Measurements from ENCODE around the gene ARHGEF10L. TPM values are rescaled to one million over a fixed set of nuclear protein-coding genes. Genes with fewer than 3 reads are reported as not detected.

ARHGEF10L gene
- total RNA-seq, 1 experiment from 2014 or later: 11.2 TPM

- Histone ChIP-seq H3K27me3 (ENCODE audit: low read length) (no peaks in the 10 kb centered on the region), H3K9me2 (replicated peaks; ENCODE audit: low read length) (no peaks in the 10 kb centered on the region), H2AFZ (ENCODE audit: low read length) (no peak overlapping the region), H3K27ac (ENCODE audit: low read length) (no peak overlapping the region), H3K36me3 (ENCODE audit: low read depth, low read length) (no peaks in the 10 kb centered on the region), H3K9ac (ENCODE audit: low read length) (no peak overlapping the region), H3K9me3 (ENCODE audit: low read length) (no peaks in the 10 kb centered on the region), H3F3A (ENCODE audit: low read length, unreplicated experiment) (no peaks in the 10 kb centered on the region), H3K4me3 (ENCODE audit: low read length) (no peak overlapping the region), H4K20me1 (ENCODE audit: low read length) (no peaks in the 10 kb centered on the region), H3K4me2 (ENCODE audit: low read length) (no peak overlapping the region), H3K4me1 (ENCODE audit: insufficient read depth, low read length) (no peaks in the 10 kb centered on the region), H3K79me2 (ENCODE audit: low read length) (no peaks in the 10 kb centered on the region)
- DNase-seq: no peak
- intact Hi-C loops (cut with micrococcal nuclease): no loop called here
- ATAC-seq: no peak
- BruUV-seq (replicated peaks): no TSS peak
- ChIA-PET POLR2A (ENCODE audit: unreplicated experiment) (no interaction called here), CTCF (interaction anchor here (0.6 kb wide), 1 partner anchor 19 kb away, joined by 3 read pairs; no protein-coding TSS in a partner anchor)
- no peak for TF ChIP-seq CTCF (conservative IDR thresholded peaks at IDR 0.05; ENCODE audit: low read depth, low read length)
Observed at GRCh38 chr1:17679856-17680255, 140.4 kb downstream of the ARHGEF10L start.

- no peaks in the 10 kb centered on the region for H3K9me2 ChIP-seq (replicated peaks; ENCODE audit: low read length)
- no peaks in the 10 kb centered on the region for H3K36me3 ChIP-seq (ENCODE audit: low read depth, low read length)
- intact Hi-C loops (cut with micrococcal nuclease): no loop called here
- BruUV-seq (replicated peaks): no TSS peak
- H3F3A ChIP-seq (ENCODE audit: low read length, unreplicated experiment): no peaks in the 10 kb centered on the region
- CTCF ChIA-PET: interaction anchor here (0.6 kb wide), 1 partner anchor 19 kb away, joined by 3 read pairs; no protein-coding TSS in a partner anchor
- no peaks in the 10 kb centered on the region for H3K79me2 ChIP-seq (ENCODE audit: low read length)
- DNase-seq (no peak), ATAC-seq (no peak)
- H3K4me2 ChIP-seq (ENCODE audit: low read length): no peak overlapping the region
- no peak overlapping the region for H3K4me3 ChIP-seq (ENCODE audit: low read length)
- no peak overlapping the region for H2AFZ ChIP-seq (ENCODE audit: low read length)
- POLR2A ChIA-PET (ENCODE audit: unreplicated experiment): no interaction called here
- no peak overlapping the region for H3K9ac ChIP-seq (ENCODE audit: low read length)
- H3K27ac ChIP-seq (ENCODE audit: low read length): no peak overlapping the region
- no peaks in the 10 kb centered on the region for H3K9me3 ChIP-seq (ENCODE audit: low read length)
- no peaks in the 10 kb centered on the region for H3K4me1 ChIP-seq (ENCODE audit: insufficient read depth, low read length)
- no peaks in the 10 kb centered on the region for H3K27me3 ChIP-seq (ENCODE audit: low read length)
- no peaks in the 10 kb centered on the region for H4K20me1 ChIP-seq (ENCODE audit: low read length)
- TF ChIP-seq EZH2 (IDR thresholded peaks at IDR 0.05; ENCODE audit: low read length, unreplicated experiment) (no peak), EZH2phosphoT487 (IDR thresholded peaks at IDR 0.05; ENCODE audit: borderline replicate concordance, low read length) (no peak), CTCF (conservative IDR thresholded peaks at IDR 0.05; ENCODE audit: low read depth, low read length) (no peak)
Observed at GRCh38 chr1:17680308-17680707, 140.8 kb downstream of the ARHGEF10L start.

- H2AFZ ChIP-seq (ENCODE audit: low read length): no peak overlapping the region
- H3K4me3 ChIP-seq (ENCODE audit: low read length): no peak overlapping the region
- H3K27me3 ChIP-seq (ENCODE audit: low read length): no peaks in the 10 kb centered on the region
- ChIA-PET CTCF (no interaction called here), POLR2A (ENCODE audit: unreplicated experiment) (no interaction called here)
- H3K79me2 ChIP-seq (ENCODE audit: low read length): no peaks in the 10 kb centered on the region
- no peak overlapping the region for H3K27ac ChIP-seq (ENCODE audit: low read length)
- TF ChIP-seq CTCF (conservative IDR thresholded peaks at IDR 0.05; ENCODE audit: low read depth, low read length): no peak
- no peak for TF ChIP-seq EZH2 (IDR thresholded peaks at IDR 0.05; ENCODE audit: low read length, unreplicated experiment)
- no peak for TF ChIP-seq EZH2phosphoT487 (IDR thresholded peaks at IDR 0.05; ENCODE audit: borderline replicate concordance, low read length)
- no peak overlapping the region for H3K4me2 ChIP-seq (ENCODE audit: low read length)
- H3K9ac ChIP-seq (ENCODE audit: low read length): no peak overlapping the region
- DNase-seq (no peak), ATAC-seq (no peak)
- no peaks in the 10 kb centered on the region for H3K9me2 ChIP-seq (replicated peaks; ENCODE audit: low read length)
- BruUV-seq (replicated peaks): no TSS peak
- H3K36me3 ChIP-seq (ENCODE audit: low read depth, low read length): no peaks in the 10 kb centered on the region
- intact Hi-C loops (cut with micrococcal nuclease): no loop called here
- no peaks in the 10 kb centered on the region for H4K20me1 ChIP-seq (ENCODE audit: low read length)
- H3F3A ChIP-seq (ENCODE audit: low read length, unreplicated experiment): no peaks in the 10 kb centered on the region
- no peaks in the 10 kb centered on the region for H3K4me1 ChIP-seq (ENCODE audit: insufficient read depth, low read length)
- H3K9me3 ChIP-seq (ENCODE audit: low read length): no peaks in the 10 kb centered on the region
Observed at GRCh38 chr1:17682400-17682799, 142.9 kb downstream of the ARHGEF10L start.

Data from PC-3 (cell line).